ENCODE results near the gene CA5A.
"Not testable (repeated sequence)": the region's sequence is repeated elsewhere in the genome, so short reads cannot be mapped to it uniquely, and the experiment has no call there.

Gene CA5A

GRCh38 chr16:87936375-87937230, at the start of gene CA5A:
Gene CA5A, minus strand, starts transcription at chr16:87936529. Its CDS starts 79 bp downstream, at chr16:87936450.
- no peak within 1 kb of the TSS for H3K4me3 ChIP-seq (ENCODE audit: control insufficient read depth, low read depth, low read length)
- TF ChIP-seq CTCF (conservative IDR thresholded peaks at IDR 0.05; ENCODE audit: control insufficient read depth, insufficient read depth, low read depth, low read length), result no peak
- DNase-seq (ENCODE audit: low read depth), result no peak

GRCh38 chr16:87985493-87985892, 49.2 kb upstream of the CA5A start:
- DNase-seq (ENCODE audit: low read depth); H3K4me3 ChIP-seq (ENCODE audit: control insufficient read depth, low read depth, low read length): not testable (repeated sequence)

GRCh38 chr16:87984632-87985267, 48.4 kb upstream of the CA5A start:
- DNase-seq (ENCODE audit: low read depth), result no peak
- H3K4me3 ChIP-seq (ENCODE audit: control insufficient read depth, low read depth, low read length), result no peak overlapping the region
- no peak for TF ChIP-seq CTCF (conservative IDR thresholded peaks at IDR 0.05; ENCODE audit: control insufficient read depth, insufficient read depth, low read depth, low read length)

- not testable (repeated sequence) for H3K4me3 ChIP-seq (ENCODE audit: control insufficient read depth, low read depth, low read length); DNase-seq (ENCODE audit: low read depth)
Observed at GRCh38 chr16:87984180-87984579, 47.9 kb upstream of the CA5A start.

DNA sequence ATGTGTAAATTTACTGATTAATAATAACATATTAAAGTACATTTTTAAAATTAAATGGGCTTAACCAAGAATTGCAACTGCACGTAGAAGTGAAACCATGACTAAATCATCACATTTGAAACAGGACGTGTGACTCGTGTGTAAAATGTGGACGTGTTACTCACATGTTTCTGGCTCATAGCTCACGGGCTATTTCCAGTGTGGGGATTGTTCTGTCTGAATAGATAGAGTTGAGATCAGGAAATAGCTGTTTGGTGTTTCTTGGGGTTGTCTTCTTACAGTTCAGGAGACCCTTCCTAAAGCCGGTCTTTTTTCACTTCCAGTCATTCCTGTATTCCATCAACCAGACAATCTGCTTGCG, 47.4 kb upstream of the CA5A start:
- H3K4me3 ChIP-seq (ENCODE audit: control insufficient read depth, low read depth, low read length), result not testable (repeated sequence)
- peak; percentile 65 for DNase-seq (ENCODE audit: low read depth)

DNA sequence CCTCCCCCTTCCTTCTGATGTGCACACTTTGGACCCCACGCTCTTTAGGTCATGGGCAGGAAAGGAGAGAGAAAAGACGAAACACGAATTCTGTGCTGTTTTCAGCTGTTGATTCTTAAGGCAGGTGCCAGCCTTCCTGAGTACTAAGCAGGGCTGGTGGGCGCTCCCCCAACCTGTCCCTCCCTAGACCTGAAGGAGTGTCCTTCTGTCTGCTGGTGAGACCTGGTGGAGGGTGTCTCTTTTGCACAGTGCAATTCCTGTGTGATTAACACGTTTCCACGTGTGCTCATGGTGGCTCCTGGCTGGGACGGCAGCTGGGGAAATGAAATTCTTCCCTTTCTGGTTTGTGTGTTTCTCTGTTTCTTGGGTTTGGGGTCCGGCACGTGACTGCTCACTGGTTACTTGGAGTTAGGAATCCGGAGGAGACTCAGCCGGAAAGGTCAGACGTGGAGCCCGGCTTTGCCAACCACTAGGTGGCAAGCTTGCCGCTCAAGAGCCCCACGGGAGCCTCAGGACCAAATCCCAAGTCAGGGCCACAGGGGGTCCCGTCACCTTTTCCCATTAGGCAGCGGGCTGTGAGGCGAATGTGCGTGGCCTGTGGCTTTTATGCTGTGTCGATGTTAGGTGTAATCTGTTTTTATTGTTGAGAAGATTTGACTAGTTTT, 46.9 kb upstream of the CA5A start:
- TF ChIP-seq CTCF (conservative IDR thresholded peaks at IDR 0.05; ENCODE audit: control insufficient read depth, insufficient read depth, low read depth, low read length), result peak; percentile 25
- not testable (repeated sequence) for DNase-seq (ENCODE audit: low read depth); H3K4me3 ChIP-seq (ENCODE audit: control insufficient read depth, low read depth, low read length)

- TF ChIP-seq CTCF (conservative IDR thresholded peaks at IDR 0.05; ENCODE audit: control insufficient read depth, insufficient read depth, low read depth, low read length), result no peak
- no peak overlapping the region for H3K4me3 ChIP-seq (ENCODE audit: control insufficient read depth, low read depth, low read length)
- DNase-seq (ENCODE audit: low read depth), result no peak
Observed at GRCh38 chr16:87982581-87983041, 46.3 kb upstream of the CA5A start.

DNA sequence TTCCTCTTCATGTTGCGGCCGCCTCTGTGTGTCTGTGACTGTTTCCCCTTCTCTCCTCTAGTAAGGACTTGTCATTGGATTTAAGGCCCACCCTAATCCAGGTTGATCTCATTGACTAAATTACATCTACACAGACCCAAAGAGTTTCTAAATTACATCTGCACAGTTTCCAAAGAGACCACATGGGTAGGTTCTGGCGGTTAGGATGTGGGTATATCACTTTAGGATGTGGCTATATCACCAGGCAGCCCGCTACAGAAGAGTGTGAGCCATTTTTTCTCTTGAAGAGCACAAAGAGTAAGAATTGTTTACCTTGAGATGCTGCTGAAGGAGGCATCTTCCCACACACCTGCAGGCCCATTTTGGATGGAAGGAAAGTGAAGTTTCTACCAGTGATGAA, 45.0 kb upstream of the CA5A start:
- not testable (repeated sequence) for H3K4me3 ChIP-seq (ENCODE audit: control insufficient read depth, low read depth, low read length); DNase-seq (ENCODE audit: low read depth)

DNA sequence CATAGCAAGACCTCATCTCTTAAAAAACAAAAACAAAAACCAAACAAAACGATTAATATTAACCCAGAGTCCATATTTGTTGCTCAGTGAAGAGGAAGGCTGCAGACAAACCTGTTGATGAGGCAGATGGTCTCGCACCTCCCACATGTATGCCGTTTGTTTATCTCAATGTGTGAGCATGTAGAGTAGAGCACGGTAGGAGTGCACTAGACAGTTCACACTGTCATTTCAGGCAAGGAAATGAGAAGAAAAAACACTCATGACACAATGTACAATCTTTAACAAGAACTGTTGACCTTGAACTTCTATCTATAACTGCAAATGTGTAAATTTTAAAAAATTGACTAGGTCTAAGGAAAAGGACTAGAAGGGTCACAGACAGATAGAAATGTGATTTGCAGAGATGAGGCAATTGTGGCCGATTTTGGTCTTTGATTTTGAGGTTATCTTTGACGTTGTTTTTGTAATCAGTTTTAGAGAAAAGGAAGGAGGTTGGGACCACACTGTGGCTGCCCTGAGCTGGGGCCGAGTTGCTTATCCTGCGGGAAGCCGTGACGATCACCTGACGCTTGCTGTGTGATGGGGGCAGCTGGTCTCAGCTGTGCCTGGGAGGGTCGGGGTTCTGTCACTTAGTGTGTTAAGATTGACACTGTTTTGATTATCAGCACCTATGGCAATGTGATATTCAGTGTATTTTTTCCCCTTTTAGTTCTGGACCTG, 43.7 kb upstream of the CA5A start:
- H3K4me3 ChIP-seq (ENCODE audit: control insufficient read depth, low read depth, low read length); DNase-seq (ENCODE audit: low read depth): not testable (repeated sequence)

Measured in fibroblast of mammary gland (primary cell).